GM18499 (cell line): Measurements from ENCODE around the gene ACCSL.

Source experiments
- ATAC-seq: cut with Tn5 transposase; IDR thresholded peaks from one replicate; pipeline ENCODE4 v1.9.1; 2021; ENCODE audit warnings: moderate number of reproducible peaks; ENCODE audit not compliant: insufficient read depth, unreplicated experiment

ACCSL gene

DNA sequence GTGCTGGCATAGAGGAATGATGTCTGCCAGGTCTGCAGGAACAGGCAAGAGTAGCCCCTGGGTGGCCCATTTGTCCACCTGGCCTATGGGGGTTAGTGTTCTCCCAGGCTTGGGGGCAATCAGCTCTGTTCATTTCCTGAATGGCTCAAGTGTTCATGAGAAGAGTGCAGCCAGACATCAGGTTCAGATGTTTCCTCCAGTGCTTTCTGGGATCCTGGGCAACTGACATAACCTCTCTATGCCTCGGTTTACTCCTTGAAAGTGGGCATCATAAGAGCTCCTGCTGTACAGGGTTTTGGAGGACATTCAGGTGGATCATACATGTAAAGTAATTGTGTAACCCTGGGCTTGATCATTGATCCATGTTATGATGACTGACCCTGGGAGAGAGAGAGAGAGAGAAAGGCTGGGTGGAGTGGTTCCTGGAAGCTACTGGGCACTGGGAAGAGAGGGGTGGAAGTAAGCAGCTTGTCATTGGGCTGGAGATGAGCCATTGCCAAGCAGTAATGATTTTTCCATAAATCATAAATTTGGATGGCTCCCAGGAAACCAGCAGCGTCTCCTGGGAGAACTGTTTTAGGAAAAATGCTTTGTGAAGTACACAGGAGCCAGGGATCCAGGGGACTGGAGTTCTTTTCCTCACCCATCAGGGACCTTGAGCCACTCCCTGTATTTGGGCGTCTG is 30.2 kb upstream of the ACCSL start:
- ATAC-seq: no peak

GRCh38 chr11:44018127-44018521 is 29.7 kb upstream of the ACCSL start:
- no peak for ATAC-seq

GRCh38 chr11:44018829-44019228 is 29.0 kb upstream of the ACCSL start:
- no peak for ATAC-seq

GRCh38 chr11:44024977-44025376 is 22.8 kb upstream of the ACCSL start:
- no peak for ATAC-seq

- ATAC-seq: no peak
Observed at GRCh38 chr11:44025727-44026126, 22.1 kb upstream of the ACCSL start.

- no peak for ATAC-seq
Observed at GRCh38 chr11:44028401-44028800, 19.4 kb upstream of the ACCSL start.

DNA sequence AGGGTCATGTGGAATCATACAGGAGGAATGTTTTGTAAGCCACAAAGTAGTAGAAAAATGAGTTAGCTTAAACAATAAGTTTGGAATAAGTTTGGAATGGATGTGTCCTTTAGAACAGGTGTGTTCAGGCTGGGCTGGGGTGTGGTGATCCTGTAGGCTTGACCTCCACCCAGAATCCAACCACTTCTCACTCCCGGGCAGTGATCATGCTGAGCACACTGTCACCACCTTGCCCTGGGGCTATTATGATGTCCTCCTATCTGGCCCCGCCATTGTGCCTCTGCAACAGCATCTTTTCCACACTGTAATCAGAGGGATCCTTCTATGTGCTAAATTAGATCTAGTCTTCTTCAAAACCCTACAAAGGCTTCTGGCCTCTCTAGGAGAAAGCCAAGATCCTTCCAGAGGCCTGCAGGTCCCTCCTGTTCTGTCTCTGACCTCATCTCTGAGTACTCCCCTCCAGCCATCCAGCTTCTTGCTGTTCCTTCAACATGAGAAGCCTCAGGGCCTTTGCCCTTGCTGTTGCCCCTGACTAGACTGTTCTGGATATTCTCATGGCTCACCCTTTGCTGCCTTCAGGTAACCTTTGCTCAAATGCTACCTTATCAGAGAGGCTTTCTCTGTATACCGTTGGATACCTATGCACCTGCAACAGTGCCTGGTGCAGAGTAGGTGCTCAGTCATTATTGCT is 18.8 kb upstream of the ACCSL start:
- ATAC-seq: no peak

- ATAC-seq: no peak
Observed at GRCh38 chr11:44029507-44029845, 18.3 kb upstream of the ACCSL start.

DNA sequence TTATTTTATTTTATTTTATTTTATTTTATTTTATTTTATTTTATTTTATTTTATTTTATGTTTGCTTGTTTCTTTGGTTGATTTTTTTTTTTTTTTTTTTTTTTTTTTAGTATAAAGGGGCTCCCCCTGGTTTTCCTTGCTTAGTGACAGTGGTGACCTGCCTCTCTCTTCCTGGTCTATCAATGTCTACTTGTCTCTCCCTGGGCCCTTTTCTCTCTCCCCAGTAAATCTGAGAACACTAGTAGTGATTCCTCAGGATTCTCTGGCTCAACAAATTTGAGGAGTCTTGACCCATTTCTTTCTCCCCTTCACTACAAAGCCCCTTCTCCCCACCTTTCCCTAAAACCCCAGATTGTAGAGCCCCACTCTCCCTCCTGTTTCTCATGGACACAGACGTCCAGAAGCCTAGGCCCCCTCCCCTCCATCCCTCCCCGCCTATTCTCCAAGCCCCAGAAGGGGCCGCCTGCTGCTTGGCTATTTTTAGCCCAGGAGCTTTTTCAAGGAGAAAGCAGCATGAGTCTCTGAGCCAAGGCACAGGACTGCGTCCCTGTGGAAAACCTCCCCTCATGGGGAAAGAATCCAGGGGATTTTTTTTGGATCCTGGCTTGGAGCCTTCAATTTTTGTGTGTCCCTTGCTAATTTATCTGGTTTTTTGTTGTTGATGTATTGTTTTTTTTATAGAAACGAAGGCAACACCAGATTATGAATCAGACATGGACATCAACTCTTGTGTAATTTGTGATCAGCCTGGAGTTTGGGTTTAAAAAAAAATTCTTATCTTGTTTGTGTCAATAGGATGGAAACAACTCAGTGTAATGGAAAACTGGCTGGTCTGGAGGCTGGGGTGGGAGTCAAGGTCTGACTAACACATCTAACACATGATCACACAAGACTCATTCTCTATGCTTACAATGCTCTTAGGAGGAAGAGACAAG is 17.5 kb upstream of the ACCSL start:
- ATAC-seq: no peak

DNA sequence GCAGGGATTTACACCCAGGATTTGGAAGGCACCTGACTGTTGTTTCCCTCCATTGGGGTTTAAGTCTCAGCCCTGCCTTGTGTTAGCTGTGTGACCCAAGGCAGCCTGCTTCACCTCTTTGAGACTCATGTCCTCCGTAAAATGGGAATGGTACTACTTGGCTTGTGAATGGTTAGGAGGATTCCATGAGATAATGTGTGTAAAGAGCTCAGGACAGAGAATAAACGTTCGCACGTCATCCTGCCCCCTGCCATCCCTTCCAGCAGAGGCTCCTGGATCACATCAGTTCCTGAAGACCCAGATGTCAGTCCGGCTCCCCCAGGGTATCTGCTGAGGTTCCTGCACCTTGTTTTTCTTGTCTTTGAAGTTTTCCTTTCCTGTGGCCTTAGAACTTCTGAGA is 16.8 kb upstream of the ACCSL start:
- ATAC-seq: no peak

DNA sequence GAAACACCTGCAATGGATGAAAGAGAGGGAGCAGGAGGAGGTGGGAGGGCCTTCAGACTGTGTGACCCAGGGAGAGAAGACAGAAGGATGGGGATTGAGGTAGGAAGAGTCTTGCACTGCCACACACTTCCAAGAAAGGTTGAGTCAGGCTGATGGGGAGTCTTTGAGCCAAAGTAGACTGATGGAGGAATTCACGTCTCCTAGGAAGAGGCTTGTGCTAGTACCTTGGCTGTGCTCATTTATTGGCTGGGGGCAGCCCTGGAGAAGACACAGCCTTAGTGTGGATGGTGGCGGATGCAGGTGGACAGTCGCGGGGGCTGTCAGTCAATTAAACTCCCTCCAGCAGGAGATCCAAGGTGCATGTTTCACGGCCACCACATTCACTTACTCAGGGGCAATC is 16.2 kb upstream of the ACCSL start:
- ATAC-seq: no peak

GRCh38 chr11:44032299-44033085 is 15.3 kb upstream of the ACCSL start:
- no peak for ATAC-seq

DNA sequence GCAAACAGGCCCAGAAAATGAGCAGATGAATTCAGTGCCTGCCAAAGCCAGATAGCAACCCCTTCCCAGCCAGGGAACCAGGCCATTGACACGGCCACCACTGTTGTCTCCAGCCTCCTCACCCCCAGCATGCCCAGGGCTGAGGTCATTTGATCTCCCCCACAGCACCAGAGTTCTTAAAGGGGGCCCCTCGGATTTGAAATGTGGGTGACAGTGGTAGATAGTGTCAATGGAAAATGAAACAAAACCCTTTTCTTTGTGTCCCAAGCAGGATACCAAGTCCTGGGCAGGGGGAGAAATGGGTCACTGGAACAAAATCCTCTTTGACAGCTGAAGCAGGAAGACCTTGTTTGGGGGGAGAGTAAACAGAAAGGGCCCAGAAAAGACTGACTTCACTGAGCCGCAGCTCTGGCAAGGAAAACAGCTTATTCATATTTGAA is 14.3 kb upstream of the ACCSL start:
- ATAC-seq: no peak

- no peak for ATAC-seq
Observed at GRCh38 chr11:44033856-44034255, 13.9 kb upstream of the ACCSL start.

DNA sequence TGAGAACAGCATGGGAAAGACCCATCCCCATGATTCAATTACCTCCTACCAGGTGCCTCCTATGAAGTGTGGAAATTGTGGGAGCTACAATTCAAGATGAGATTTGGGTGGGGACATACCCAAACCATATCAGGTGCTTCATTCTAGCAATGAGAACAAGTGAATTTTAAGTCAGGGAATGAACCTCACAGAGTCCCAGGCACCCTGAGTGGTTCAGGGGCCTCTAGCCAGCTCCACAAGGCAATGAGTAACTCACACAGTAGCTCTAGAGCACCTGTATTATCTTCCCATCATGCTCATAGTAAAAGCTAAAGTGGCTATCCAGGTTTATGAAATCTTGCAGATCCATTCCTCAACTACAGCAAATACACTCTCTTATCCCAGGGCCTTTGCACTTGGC is 13.1 kb upstream of the ACCSL start:
- no peak for ATAC-seq

DNA sequence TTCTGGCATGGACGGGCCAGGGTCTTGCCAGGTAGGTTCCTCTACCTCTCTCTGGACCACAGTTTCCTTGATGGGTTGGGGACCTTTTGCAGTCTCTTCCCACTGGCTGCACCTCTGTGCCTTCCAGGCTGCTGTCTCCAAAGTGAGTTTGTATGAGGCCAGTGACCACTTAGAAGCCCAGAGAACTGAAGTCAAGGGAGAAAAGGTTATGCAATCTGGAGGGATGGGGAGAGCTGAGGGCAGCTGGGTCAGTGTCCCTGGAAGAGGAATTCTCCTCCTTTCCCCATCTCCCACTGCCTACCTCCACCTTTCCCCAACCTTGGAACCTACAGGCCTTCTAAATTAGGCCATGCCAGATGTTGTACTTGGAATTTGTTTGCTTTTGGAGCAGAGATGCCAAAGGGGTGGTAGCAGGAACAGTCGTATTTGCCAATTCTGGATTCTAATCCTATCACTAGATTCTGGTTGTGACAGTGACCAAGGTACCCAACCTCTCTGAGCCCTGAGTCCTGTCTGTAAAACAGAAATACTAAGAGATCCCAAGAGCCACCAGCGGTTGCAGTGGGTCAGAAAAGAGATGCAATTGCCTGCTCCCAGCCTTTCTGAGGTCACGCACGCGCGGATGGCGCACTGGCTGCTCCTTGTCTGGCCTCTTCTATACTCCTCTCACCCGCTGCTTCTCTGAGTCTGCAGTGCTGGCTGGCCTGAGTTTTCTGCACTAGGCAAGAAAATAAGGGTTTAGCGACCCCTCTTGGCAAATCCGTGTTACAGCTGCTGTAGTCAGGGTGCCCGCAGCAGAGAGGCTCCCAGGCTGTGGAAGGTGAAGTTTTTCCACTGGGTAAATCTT is 10.7 kb upstream of the ACCSL start:
- ATAC-seq: no peak

DNA sequence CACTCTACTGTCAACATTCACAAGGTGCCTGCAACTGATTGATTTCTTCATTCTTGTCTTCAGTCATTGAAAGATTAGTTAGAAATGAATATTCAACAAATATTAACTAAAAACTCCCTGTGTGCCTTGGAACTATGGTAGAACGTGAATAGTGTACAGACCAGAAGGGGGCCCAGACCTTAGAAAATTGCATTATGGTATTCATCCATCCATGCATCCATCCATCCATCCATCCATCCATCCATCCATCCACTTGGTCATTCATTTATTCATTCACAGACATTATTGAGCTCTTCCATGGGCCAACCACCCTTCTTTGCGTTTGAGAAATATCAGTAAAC is 10.2 kb upstream of the ACCSL start:
- ATAC-seq: no peak

GRCh38 chr11:44043157-44043556 is 4.6 kb upstream of the ACCSL start:
- no peak for ATAC-seq

DNA sequence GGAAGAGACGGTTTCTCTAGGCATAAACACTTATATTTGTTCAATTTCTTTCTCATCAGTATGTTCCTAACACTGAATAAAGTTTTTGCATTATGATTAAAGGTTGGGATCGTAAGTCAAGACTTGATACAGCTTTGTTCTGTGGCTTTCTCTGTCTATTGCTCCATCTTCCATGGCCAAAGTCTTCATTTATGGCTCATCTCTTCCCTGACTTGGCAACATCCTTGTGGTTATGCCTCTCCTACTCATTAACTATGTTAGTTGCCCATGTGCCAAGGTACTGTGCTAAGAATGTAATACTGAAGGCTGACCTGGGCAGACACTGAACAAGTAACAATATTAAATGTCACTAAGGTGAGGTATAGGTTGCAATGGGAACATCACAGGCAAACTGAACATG is 1.6 kb upstream of the ACCSL start:
- ATAC-seq: no peak

GRCh38 chr11:44047298-44047697 is 483 bp upstream of the ACCSL start:
- no peak for ATAC-seq
